ENCODE measurements around the gene TAF11.

DNA sequence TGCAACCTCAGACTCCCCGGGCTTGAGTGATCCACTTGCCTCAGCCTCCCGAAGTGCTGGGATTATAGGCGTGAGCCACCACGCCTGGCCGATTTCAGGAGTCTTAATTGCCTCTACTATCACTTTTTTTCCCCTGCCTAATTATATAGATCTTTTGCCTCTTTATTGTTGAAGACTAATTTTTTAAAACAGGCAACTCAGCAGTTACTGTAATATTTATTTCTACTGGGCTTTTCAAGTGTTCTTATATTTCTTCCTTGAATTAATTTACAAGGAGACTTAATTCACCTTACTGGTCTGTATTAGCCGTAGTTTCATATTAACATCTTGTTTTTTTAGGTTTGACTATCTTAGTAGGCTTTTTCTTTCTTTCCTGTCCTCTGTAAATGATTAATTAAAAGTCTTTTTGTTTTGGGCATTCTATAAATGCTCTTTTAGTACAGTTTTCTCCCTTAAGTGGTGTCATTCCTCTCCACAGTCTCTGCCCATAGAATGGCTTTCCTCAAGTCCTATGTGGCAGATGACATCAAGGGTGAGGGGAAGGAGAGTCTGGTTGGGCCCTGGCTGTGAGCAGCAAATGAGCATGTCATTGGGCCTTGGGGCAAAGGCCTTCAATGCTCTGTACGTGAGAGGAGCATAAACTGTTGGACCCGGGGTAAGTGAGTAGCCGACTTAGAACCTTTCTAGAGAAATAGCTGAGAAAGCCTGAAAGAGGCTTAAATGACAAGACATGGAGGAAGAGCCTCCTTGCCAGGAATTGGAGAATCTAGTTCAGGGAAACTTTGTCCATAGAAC lies 37.2 kb upstream of the TAF11 start:
- no peak for TF ChIP-seq CTCF (IDR thresholded peaks at IDR 0.05; ENCODE audit: poor library complexity)
- no peak for TF ChIP-seq EZH2 (IDR thresholded peaks at IDR 0.05; ENCODE audit: borderline replicate concordance)
